GM12878 (cell line): ENCODE measurements around the gene SPIRE2.

Experiments
- E2F4 ChIP-seq: IDR thresholded peaks from 2 replicates; pipeline ENCODE4 v1.6.1; 2012; ENCODE audit warnings: low read depth, low read length, improper control_type of control experiment
- ELK1 ChIP-seq: IDR thresholded peaks from 2 replicates; pipeline ENCODE4 v1.6.1; 2012; ENCODE audit warnings: low read depth, low read length, improper control_type of control experiment
- EP300 ChIP-seq, 2 experiments: fragments of 150-350 bp in 1 of 2; IDR thresholded peaks; 2 replicates each; pipeline ENCODE4 v1.6.1; 2011 to 2012; ENCODE audit warnings: low read depth in 2 of 2, low read length in 2 of 2, borderline replicate concordance in 1 of 2, improper control_type of control experiment in 1 of 2, inconsistent platforms in 1 of 2; ENCODE audit not compliant: control insufficient read depth in 1 of 2
- EZH2 ChIP-seq: IDR thresholded peaks from 2 replicates; pipeline ENCODE4 v1.6.1; 2012; ENCODE audit warnings: low read depth, mild to moderate bottlenecking, control low read depth, inconsistent platforms, low read length, borderline replicate concordance; ENCODE audit not compliant: control insufficient read depth
- RELA ChIP-seq: fragments of 450-650 bp; IDR thresholded peaks from 2 replicates; pipeline ENCODE4 v1.8.0; 2014; ENCODE audit warnings: borderline replicate concordance; ENCODE audit not compliant: partially characterized antibody
- TF ChIP-seq, protein P1 (sequence below): IDR thresholded peaks from 2 replicates; pipeline ENCODE4 v1.6.1; 2011; ENCODE audit warnings: low read depth, mild to moderate bottlenecking, low read length, moderate library complexity, borderline replicate concordance; ENCODE audit errors: extremely low read depth

GRCh38 chr16:89915303-89916232, 87.3 kb downstream of the SPIRE2 start:
- TF ChIP-seq RELA (no peak), E2F4 (no peak), EP300 (IDR thresholded peaks at IDR 0.05; ENCODE audit: borderline replicate concordance in 1 of 2, control insufficient read depth in 1 of 2, low read depth in 2 of 2, low read length in 2 of 2) (no peak), EZH2 (no peak), ELK1 (no peak)
- TF ChIP-seq, protein P1, sequence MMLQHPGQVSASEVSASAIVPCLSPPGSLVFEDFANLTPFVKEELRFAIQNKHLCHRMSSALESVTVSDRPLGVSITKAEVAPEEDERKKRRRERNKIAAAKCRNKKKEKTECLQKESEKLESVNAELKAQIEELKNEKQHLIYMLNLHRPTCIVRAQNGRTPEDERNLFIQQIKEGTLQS = no peak
